ENCODE measurements around the gene GRID2.

- TF ChIP-seq POLR2AphosphoS5 (IDR thresholded peaks at IDR 0.05; ENCODE audit: low read depth, low read length) (no peak), POLR2A (IDR thresholded peaks at IDR 0.05; ENCODE audit: low read depth, low read length) (no peak)
Observed at GRCh38 chr4:93174598-93174997, 870.8 kb downstream of the GRID2 start.
